Measurements from ENCODE around the gene ADAMTS13. TPM values are rescaled to one million over a fixed set of nuclear protein-coding genes. Genes with fewer than 3 reads are reported as not detected.

ADAMTS13 gene
- total RNA-seq, 3 donors from 2014 or later (not counting 1 experiment from before 2014, with no cell fraction given) = 2.3 to 3.0 (median 2.8) TPM

- no peak for ATAC-seq
Measured at GRCh38 chr9:133508046-133508445, 85.9 kb downstream of the ADAMTS13 start.

More at GRCh38 chr9:133508046-133508445, 85.9 kb downstream of the ADAMTS13 start:
- H3K4me3 ChIP-seq (ENCODE audit: low read length) = no peak overlapping the region
- Mint-ChIP-seq H3K4me1 (peaks cover 8 to 10% of the 10 kb centered on the region in 2 donors), H3K9me3 (no peaks in the 10 kb centered on the region), H3K36me3 (no peaks in the 10 kb centered on the region), H3K27ac (no peak overlapping the region), H3K4me3 (no peak overlapping the region), H3K27me3 (ENCODE audit: low read depth in 2 of 2) (peaks cover 0 to 10% of the 10 kb centered on the region in 2 donors)
- H3K4me1 ChIP-seq (ENCODE audit: control insufficient read depth, insufficient read depth, low read length) = peaks cover 20% of the 10 kb centered on the region
- H3K36me3 ChIP-seq (ENCODE audit: control insufficient read depth, insufficient read depth, low read length) = no peaks in the 10 kb centered on the region
- intact Hi-C loops (cut with micrococcal nuclease) = no loop called here
- 88% methylated on average over 8 of the region's 8 CpGs for WGBS (ENCODE audit: insufficient coverage)
- H3K27me3 ChIP-seq (ENCODE audit: control insufficient read depth, insufficient read depth, low read length) = no peaks in the 10 kb centered on the region
- no peak overlapping the region for H3K27ac ChIP-seq (ENCODE audit: low read length)
- DNase-seq = no peak
- no peak for TF ChIP-seq CTCF (IDR thresholded peaks at IDR 0.05)
- no peaks in the 10 kb centered on the region for H3K9me3 ChIP-seq (ENCODE audit: control insufficient read depth, insufficient read depth, low read length)

Other genes with a start within 250 kb of the ADAMTS13 start
- not detected for gene OBP2B, start 213.1 kb upstream of the ADAMTS13 start, total RNA-seq
- gene ABO, start 147.2 kb upstream of the ADAMTS13 start, total RNA-seq = 1 to 10 TPM in 1 of 3 donors, under 1 TPM in 2; 0.20 to 4.2 (median 0.56) TPM
- 10 to 100 TPM; 13.8 to 23.5 (median 21.3) TPM for gene SURF6, start 86.2 kb upstream of the ADAMTS13 start, total RNA-seq
- gene MED22, start 74.2 kb upstream of the ADAMTS13 start, total RNA-seq = 10 to 100 TPM; 23.8 to 37.0 (median 28.1) TPM
- 1,000 to 10,000 TPM; 1,409 to 1,616 (median 1,600) TPM for gene RPL7A, start 74.1 kb upstream of the ADAMTS13 start, total RNA-seq
- gene SURF1, start 65.9 kb upstream of the ADAMTS13 start, total RNA-seq = 10 to 100 TPM; 35.6 to 44.4 (median 37.2) TPM
- gene SURF2, start 65.8 kb upstream of the ADAMTS13 start, total RNA-seq = 10 to 100 TPM; 14.3 to 14.9 (median 14.7) TPM
- 100 to 1,000 TPM; 111 to 135 (median 114) TPM for gene SURF4, start 46.3 kb upstream of the ADAMTS13 start, total RNA-seq
- gene STKLD1, start 46.0 kb upstream of the ADAMTS13 start, total RNA-seq = 1 to 10 TPM in 2 of 3 donors, under 1 TPM in 1; 0.53 to 2.9 (median 1.1) TPM
- 10 to 100 TPM; 14.2 to 21.6 (median 18.8) TPM for gene REXO4, start 4.4 kb upstream of the ADAMTS13 start, total RNA-seq
- gene CACFD1, start 37.6 kb downstream of the ADAMTS13 start, total RNA-seq = 1 to 10 TPM; 4.5 to 8.3 (median 5.4) TPM
- 10 to 100 TPM in 2 of 3 donors, 1 to 10 TPM in 1; 5.0 to 20.1 (median 18.5) TPM for gene SLC2A6, start 56.7 kb downstream of the ADAMTS13 start, total RNA-seq
- not detected for gene MYMK, start 102.6 kb downstream of the ADAMTS13 start, total RNA-seq
- not detected for gene ADAMTSL2, start 112.3 kb downstream of the ADAMTS13 start, total RNA-seq
- gene FAM163B, start 187.0 kb downstream of the ADAMTS13 start, total RNA-seq = not detected
- not detected for gene DBH, start 214.0 kb downstream of the ADAMTS13 start, total RNA-seq

All from natural killer cell (primary cell).